Prostate gland (tissue), 2 donors: ENCODE data around the gene DOCK2. TPM values are rescaled to one million over a fixed set of nuclear protein-coding genes. Genes with fewer than 3 reads are reported as not detected.

Experiments
- DNase-seq: peaks from one replicate; pipeline ENCODE4 v3.0.0-alpha.2; 2019; ENCODE audit warnings: low spot score
- H3K27ac ChIP-seq, 2 donors: fragments of 200-600 bp; sonication (generic); 2 replicates each; pipeline ENCODE4 v1.5.1; 2017 to 2019
- H3K27me3 ChIP-seq: fragments of 200-600 bp; sonication (generic); replicated peaks from 2 replicates; pipeline ENCODE4 v1.5.1; 2019; ENCODE audit not compliant: insufficient read depth
- H3K36me3 ChIP-seq, 2 donors: fragments of 200-600 bp; sonication (generic); 1 replicate in 1 of 2; 2 replicates in 1 of 2; pipeline versions ENCODE4 v1.5.1 to v1.8.1; 2017 to 2019
- H3K4me1 ChIP-seq: fragments of 200-600 bp; sonication (generic); replicated peaks from 2 replicates; pipeline ENCODE4 v1.5.1; 2019
- H3K4me3 ChIP-seq, 2 donors: fragments of 200-600 bp; sonication (generic); 2 replicates each; pipeline ENCODE4 v1.5.1; 2017 to 2019
- H3K9me3 ChIP-seq: fragments of 200-600 bp; sonication (generic); 2 replicates; pipeline ENCODE4 v1.5.1; 2017
- POLR2A ChIP-seq: fragments of 450-650 bp; IDR thresholded peaks from one replicate; pipeline ENCODE4 v1.6.1; 2016; ENCODE audit warnings: antibody characterized with exemption, mild to moderate bottlenecking
- POLR2AphosphoS5 ChIP-seq: sonication (generic); formaldehyde crosslinking; IDR thresholded peaks from one replicate; pipeline ENCODE4 v1.6.1; 2017; ENCODE audit warnings: antibody characterized with exemption
- WGBS: methylation state at CpG from one replicate; pipeline ENCODE4 v1.1.5; 2018; 5-methylcytosine and 5-hydroxymethylcytosine counted together
- intact Hi-C: fragments of 100-400 bp; cut with DNase I; formaldehyde crosslinking; loops from one replicate; pipeline ENCODE4 v1.14.2; 2022
- total RNA-seq, 2 donors: library from RNA; depleted of rRNA; stranded (reverse); fragments of >200 nt; gene quantifications; one replicate each; pipeline ENCODE4 v1.1.0, GENCODE V29; 2016
- TF ChIP-seq, protein P1 (sequence below), 4 experiments: fragments of 200-600 bp in 2 of 4; fragments of 450-650 bp in 2 of 4; sonication (generic) in 2 of 4; IDR thresholded peaks; 1 replicate in 3 of 4; 2 replicates in 1 of 4; pipeline ENCODE4 v1.5.1; 2016 to 2019; ENCODE audit warnings: antibody characterized with exemption in 4 of 4, mild to moderate bottlenecking in 2 of 4, moderate library complexity in 2 of 4

Gene DOCK2
- total RNA-seq, 2 donors from 2014 or later: 2.5 to 6.2 TPM

- H3K4me3 ChIP-seq: no peak overlapping the region
- H3K27ac ChIP-seq: peak overlapping the region; percentile 18 to 58
- H3K36me3 ChIP-seq: no peaks in the 10 kb centered on the region
- DNase-seq: peak; percentile 65
- intact Hi-C loops: no loop called here
- H3K9me3 ChIP-seq: no peaks in the 10 kb centered on the region
- H3K4me1 ChIP-seq: no peaks in the 10 kb centered on the region
- H3K27me3 ChIP-seq: no peaks in the 10 kb centered on the region
- no peak for TF ChIP-seq POLR2A
- TF ChIP-seq POLR2AphosphoS5: peak; percentile 54
- TF ChIP-seq, protein P1, sequence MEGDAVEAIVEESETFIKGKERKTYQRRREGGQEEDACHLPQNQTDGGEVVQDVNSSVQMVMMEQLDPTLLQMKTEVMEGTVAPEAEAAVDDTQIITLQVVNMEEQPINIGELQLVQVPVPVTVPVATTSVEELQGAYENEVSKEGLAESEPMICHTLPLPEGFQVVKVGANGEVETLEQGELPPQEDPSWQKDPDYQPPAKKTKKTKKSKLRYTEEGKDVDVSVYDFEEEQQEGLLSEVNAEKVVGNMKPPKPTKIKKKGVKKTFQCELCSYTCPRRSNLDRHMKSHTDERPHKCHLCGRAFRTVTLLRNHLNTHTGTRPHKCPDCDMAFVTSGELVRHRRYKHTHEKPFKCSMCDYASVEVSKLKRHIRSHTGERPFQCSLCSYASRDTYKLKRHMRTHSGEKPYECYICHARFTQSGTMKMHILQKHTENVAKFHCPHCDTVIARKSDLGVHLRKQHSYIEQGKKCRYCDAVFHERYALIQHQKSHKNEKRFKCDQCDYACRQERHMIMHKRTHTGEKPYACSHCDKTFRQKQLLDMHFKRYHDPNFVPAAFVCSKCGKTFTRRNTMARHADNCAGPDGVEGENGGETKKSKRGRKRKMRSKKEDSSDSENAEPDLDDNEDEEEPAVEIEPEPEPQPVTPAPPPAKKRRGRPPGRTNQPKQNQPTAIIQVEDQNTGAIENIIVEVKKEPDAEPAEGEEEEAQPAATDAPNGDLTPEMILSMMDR (IDR thresholded peaks at IDR 0.05): no peak
- 19% methylated on average over 1 of the region's 1 CpG for whole genome bisulfite sequencing
These were observed 107.3 kb downstream of the DOCK2 start for GRCh38 chr5:169744336-169744735.

GRCh38 chr5:169745441-169746146 lies 108.5 kb downstream of the DOCK2 start:
- Histone ChIP-seq H3K4me1 (no peaks in the 10 kb centered on the region), H3K27ac (peak overlapping the region; percentile 15 to 18), H3K9me3 (no peaks in the 10 kb centered on the region), H3K4me3 (no peak overlapping the region), H3K36me3 (no peaks in the 10 kb centered on the region), H3K27me3 (no peaks in the 10 kb centered on the region)
- TF ChIP-seq, protein P1 (IDR thresholded peaks at IDR 0.05): peak in 1 of 4 experiments; percentile 8
- TF ChIP-seq POLR2AphosphoS5: no peak
- TF ChIP-seq POLR2A: no peak
- 81% methylated on average over 6 of the region's 6 CpGs for WGBS
- intact Hi-C loops: no loop called here
- DNase-seq: no peak

GRCh38 chr5:169746147-169746694 lies 109.1 kb downstream of the DOCK2 start:
- Histone ChIP-seq H3K27me3 (no peaks in the 10 kb centered on the region), H3K27ac (no peak overlapping the region), H3K36me3 (no peaks in the 10 kb centered on the region), H3K4me1 (no peaks in the 10 kb centered on the region), H3K9me3 (no peaks in the 10 kb centered on the region), H3K4me3 (no peak overlapping the region)
- WGBS: 31% methylated on average over 5 of the region's 5 CpGs
- intact Hi-C loops: no loop called here
- DNase-seq: no peak
- TF ChIP-seq, protein P1 (IDR thresholded peaks at IDR 0.05): no peak
- TF ChIP-seq POLR2A (no peak), POLR2AphosphoS5 (no peak)

- no peaks in the 10 kb centered on the region for H3K27me3 ChIP-seq
- DNase-seq: no peak
- H3K9me3 ChIP-seq: no peaks in the 10 kb centered on the region
- no peak overlapping the region for H3K4me3 ChIP-seq
- no peak overlapping the region for H3K27ac ChIP-seq
- intact Hi-C loops: no loop called here
- H3K4me1 ChIP-seq: no peaks in the 10 kb centered on the region
- no peaks in the 10 kb centered on the region for H3K36me3 ChIP-seq
- TF ChIP-seq POLR2A: no peak
- TF ChIP-seq, protein P1 (IDR thresholded peaks at IDR 0.05): no peak
- no peak for TF ChIP-seq POLR2AphosphoS5
- WGBS: 84% methylated on average over 3 of the region's 3 CpGs
These were observed 111.1 kb downstream of the DOCK2 start for GRCh38 chr5:169748174-169748573.

DNA sequence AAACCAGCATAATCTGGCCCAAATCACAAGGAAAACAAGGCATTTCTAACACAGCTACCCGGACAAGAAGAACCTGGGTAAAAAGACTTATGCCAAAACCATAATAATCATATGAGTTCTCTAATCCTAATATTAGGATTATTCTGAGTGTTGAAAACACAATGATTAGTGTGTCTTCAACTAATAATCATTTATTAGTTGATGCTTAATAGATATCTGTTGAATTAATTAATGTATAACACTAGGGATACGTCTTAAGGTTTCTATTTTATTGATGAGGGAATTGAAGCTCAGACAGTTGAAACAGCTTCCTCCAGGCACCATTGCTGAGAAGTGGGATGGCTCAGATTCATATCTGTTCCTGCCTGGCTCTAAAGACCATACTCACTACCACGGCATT lies 112.2 kb downstream of the DOCK2 start:
- Histone ChIP-seq H3K4me3 (no peak overlapping the region), H3K27me3 (no peaks in the 10 kb centered on the region), H3K36me3 (no peaks in the 10 kb centered on the region), H3K27ac (no peak overlapping the region), H3K9me3 (no peaks in the 10 kb centered on the region), H3K4me1 (no peaks in the 10 kb centered on the region)
- intact Hi-C loops: no loop called here
- WGBS: 88% methylated on average over 3 of the region's 3 CpGs
- TF ChIP-seq, protein P1 (IDR thresholded peaks at IDR 0.05): no peak
- TF ChIP-seq POLR2AphosphoS5 (no peak), POLR2A (no peak)
- DNase-seq: no peak
